GM10266 (cell line): Measurements from ENCODE around the gene SNX9.

Experiments used
- DNase-seq: peaks from one replicate; pipeline ENCODE4 v3.0.0; 2012; ENCODE audit errors: extremely low spot score
- TF ChIP-seq, protein P1 (sequence below): IDR thresholded peaks from 2 replicates; pipeline ENCODE4 v1.5.1; 2012; ENCODE audit warnings: mild to moderate bottlenecking, low read depth; ENCODE audit not compliant: control insufficient read depth, insufficient read depth; ENCODE audit errors: missing control alignments

SNX9 gene

DNA sequence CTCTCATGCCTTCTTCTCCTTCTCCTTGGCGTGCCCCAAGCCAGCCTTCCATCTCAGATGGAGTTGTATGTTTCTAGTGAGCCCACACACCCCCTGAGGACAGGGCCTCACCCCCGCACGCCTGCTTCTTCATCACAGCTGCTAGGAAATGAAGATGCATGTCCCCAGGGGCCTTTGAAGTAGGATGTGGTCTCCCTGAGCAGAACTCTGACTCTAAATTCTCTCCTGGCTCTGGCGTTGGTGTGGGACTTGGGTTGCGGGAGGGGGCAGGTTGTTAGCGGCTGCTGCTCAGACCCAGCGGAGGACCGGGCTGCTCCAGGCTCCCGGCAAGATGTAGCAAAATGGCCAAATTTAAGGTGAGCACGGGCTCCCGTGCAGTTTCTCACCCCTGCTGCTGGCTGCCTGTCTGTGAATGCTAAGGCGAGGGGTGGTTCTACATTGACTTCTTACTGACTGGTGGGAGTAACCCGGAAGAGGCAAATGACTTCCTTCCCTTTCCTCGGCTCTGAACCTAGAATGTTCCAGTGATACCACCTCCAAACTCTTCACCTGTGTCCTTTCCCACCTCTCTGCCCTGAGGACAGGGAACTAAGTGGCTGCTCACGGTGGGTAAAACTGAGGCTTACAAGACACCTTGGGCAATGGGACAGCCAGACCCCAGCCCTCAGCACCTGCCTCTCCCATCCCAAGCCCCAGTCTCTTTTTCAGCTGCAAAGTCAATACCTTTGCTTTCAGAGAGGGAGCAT lies 167.4 kb downstream of the SNX9 start:
- DNase-seq: no peak
- TF ChIP-seq, protein P1, sequence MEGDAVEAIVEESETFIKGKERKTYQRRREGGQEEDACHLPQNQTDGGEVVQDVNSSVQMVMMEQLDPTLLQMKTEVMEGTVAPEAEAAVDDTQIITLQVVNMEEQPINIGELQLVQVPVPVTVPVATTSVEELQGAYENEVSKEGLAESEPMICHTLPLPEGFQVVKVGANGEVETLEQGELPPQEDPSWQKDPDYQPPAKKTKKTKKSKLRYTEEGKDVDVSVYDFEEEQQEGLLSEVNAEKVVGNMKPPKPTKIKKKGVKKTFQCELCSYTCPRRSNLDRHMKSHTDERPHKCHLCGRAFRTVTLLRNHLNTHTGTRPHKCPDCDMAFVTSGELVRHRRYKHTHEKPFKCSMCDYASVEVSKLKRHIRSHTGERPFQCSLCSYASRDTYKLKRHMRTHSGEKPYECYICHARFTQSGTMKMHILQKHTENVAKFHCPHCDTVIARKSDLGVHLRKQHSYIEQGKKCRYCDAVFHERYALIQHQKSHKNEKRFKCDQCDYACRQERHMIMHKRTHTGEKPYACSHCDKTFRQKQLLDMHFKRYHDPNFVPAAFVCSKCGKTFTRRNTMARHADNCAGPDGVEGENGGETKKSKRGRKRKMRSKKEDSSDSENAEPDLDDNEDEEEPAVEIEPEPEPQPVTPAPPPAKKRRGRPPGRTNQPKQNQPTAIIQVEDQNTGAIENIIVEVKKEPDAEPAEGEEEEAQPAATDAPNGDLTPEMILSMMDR: no peak

DNA sequence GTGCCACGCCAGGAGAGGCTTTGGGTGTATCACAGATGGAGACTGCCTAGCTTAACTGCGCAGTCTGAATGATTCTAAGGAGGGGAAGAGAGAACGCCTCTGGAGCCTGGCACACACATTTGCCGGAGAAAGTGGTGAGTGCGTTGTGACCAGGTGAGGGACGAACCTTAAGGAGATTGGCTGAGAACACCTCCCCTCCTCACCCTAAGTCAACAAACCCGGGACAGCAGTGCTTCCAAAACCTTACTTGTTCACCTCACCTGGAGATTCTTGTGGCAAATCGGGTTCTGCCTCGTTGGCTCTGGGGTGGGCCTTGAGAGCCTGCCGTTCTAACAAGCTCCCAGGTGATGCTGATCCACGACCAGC lies 168.0 kb downstream of the SNX9 start:
- TF ChIP-seq, protein P1: no peak
- no peak for DNase-seq

GRCh38 chr6:157993076-157993475 lies 170.0 kb downstream of the SNX9 start:
- TF ChIP-seq, protein P1: no peak
- no peak for DNase-seq

GRCh38 chr6:157994125-157994795 lies 171.2 kb downstream of the SNX9 start:
- no peak for DNase-seq

More at GRCh38 chr6:157994125-157994795, 171.2 kb downstream of the SNX9 start:
- TF ChIP-seq, protein P1: no peak
